ENCODE measurements around the gene MIB2.
"Not testable (repeated sequence)": the region's sequence is repeated elsewhere in the genome, so short reads cannot be mapped to it uniquely, and the experiment has no call there.

The MIB2 gene

GRCh38 chr1:1648265-1648664, 33.0 kb downstream of the MIB2 start:
- not testable (repeated sequence) for DNase-seq (ENCODE audit: low read depth in 2 of 2)

- DNase-seq (ENCODE audit: low read depth in 2 of 2) = peak; percentile 87 to 98
These were observed 43.6 kb downstream of the MIB2 start, which contains the start of gene CDK11B for GRCh38 chr1:1658583-1659549. CDK11B (minus strand) TSS chr1:1659004; CDS start chr1:1657485, 1,519 bp downstream.

GRCh38 chr1:1662392-1662791, 47.1 kb downstream of the MIB2 start:
- DNase-seq (ENCODE audit: low read depth in 2 of 2) = not testable (repeated sequence)

- DNase-seq (ENCODE audit: low read depth in 2 of 2) = not testable (repeated sequence)
These were observed 47.7 kb downstream of the MIB2 start for GRCh38 chr1:1662830-1663560.

GRCh38 chr1:1664318-1664717, 49.0 kb downstream of the MIB2 start:
- DNase-seq (ENCODE audit: low read depth in 2 of 2) = not testable (repeated sequence)

- DNase-seq (ENCODE audit: low read depth in 2 of 2) = no peak
These were observed 49.9 kb downstream of the MIB2 start for GRCh38 chr1:1664941-1665814.

- DNase-seq (ENCODE audit: low read depth in 2 of 2) = no peak
These were observed 50.5 kb downstream of the MIB2 start for GRCh38 chr1:1665815-1666251.

GRCh38 chr1:1666526-1666925, 51.2 kb downstream of the MIB2 start:
- no peak for DNase-seq (ENCODE audit: low read depth in 2 of 2)

GRCh38 chr1:1669468-1670440, 54.5 kb downstream of the MIB2 start:
- no peak for DNase-seq (ENCODE audit: low read depth in 2 of 2)

- no peak for DNase-seq (ENCODE audit: low read depth in 2 of 2)
These were observed 55.6 kb downstream of the MIB2 start for GRCh38 chr1:1670866-1671265.

GRCh38 chr1:1671365-1672119, 56.2 kb downstream of the MIB2 start:
- no peak for DNase-seq (ENCODE audit: low read depth in 2 of 2)

- no peak for DNase-seq (ENCODE audit: low read depth in 2 of 2)
These were observed 57.1 kb downstream of the MIB2 start for GRCh38 chr1:1672181-1672965.

- not testable (repeated sequence) for DNase-seq (ENCODE audit: low read depth in 2 of 2)
These were observed 59.5 kb downstream of the MIB2 start for GRCh38 chr1:1674806-1675205.

- not testable (repeated sequence) for DNase-seq (ENCODE audit: low read depth in 2 of 2)
These were observed 59.9 kb downstream of the MIB2 start for GRCh38 chr1:1675218-1675617.

GRCh38 chr1:1676087-1676486, 60.8 kb downstream of the MIB2 start:
- DNase-seq (ENCODE audit: low read depth in 2 of 2) = not testable (repeated sequence)

- peak in 1 of 2 donors; percentile 14 for DNase-seq (ENCODE audit: low read depth in 2 of 2)
These were observed 62.6 kb downstream of the MIB2 start for GRCh38 chr1:1677718-1678580.

- DNase-seq (ENCODE audit: low read depth in 2 of 2) = no peak
These were observed 63.5 kb downstream of the MIB2 start for GRCh38 chr1:1678581-1679380.

Measured in activated CD8-positive, alpha-beta memory T cell treated with anti-CD3 and anti-CD28 coated beads for 4 hours (primary cell).